NOMO-1 treated with DMSO at 0.1 percent for 48 hours (cell line): ENCODE data around the gene BLVRA.

Experiments
- DNase-seq: peaks from one replicate; lab custom pipeline; 2025; ENCODE audit not compliant: unreplicated experiment; lab: John Stamatoyannopoulos, UW

BLVRA gene

GRCh38 chr7:43749383-43749940 is 9.0 kb upstream of the BLVRA start:
- DNase-seq: no peak

- peak; percentile 35 for DNase-seq
These were observed 8.2 kb upstream of the BLVRA start for GRCh38 chr7:43750016-43750887.

GRCh38 chr7:43752411-43752810 is 6.1 kb upstream of the BLVRA start:
- no peak for DNase-seq

GRCh38 chr7:43753271-43753810 is 5.1 kb upstream of the BLVRA start:
- peak; percentile 63 for DNase-seq

GRCh38 chr7:43753843-43754242 is 4.6 kb upstream of the BLVRA start:
- peak; percentile 12 for DNase-seq

- DNase-seq: no peak
These were observed 3.9 kb upstream of the BLVRA start for GRCh38 chr7:43754596-43754995.

- DNase-seq: peak; percentile 30
These were observed 2.0 kb upstream of the BLVRA start for GRCh38 chr7:43756368-43757072.

GRCh38 chr7:43757073-43757720 is 1.3 kb upstream of the BLVRA start:
- DNase-seq: no peak

GRCh38 chr7:43758822-43759683 is 573 bp downstream of the BLVRA start:
- no peak for DNase-seq

GRCh38 chr7:43760861-43761260 is 2.4 kb downstream of the BLVRA start:
- no peak for DNase-seq

- no peak for DNase-seq
These were observed 2.9 kb downstream of the BLVRA start for GRCh38 chr7:43761382-43761781.

GRCh38 chr7:43761938-43762692 is 3.6 kb downstream of the BLVRA start:
- DNase-seq: peak; percentile 10

GRCh38 chr7:43763183-43763582 is 4.7 kb downstream of the BLVRA start:
- no peak for DNase-seq

GRCh38 chr7:43764039-43764761 is 5.7 kb downstream of the BLVRA start:
- peak; percentile 6 for DNase-seq

- DNase-seq: peak; percentile 79
These were observed 6.5 kb downstream of the BLVRA start for GRCh38 chr7:43764807-43765491.

- DNase-seq: no peak
These were observed 8.1 kb downstream of the BLVRA start for GRCh38 chr7:43766564-43766963.

- no peak for DNase-seq
These were observed 8.8 kb downstream of the BLVRA start for GRCh38 chr7:43767311-43767710.

GRCh38 chr7:43768201-43768886 is 9.9 kb downstream of the BLVRA start:
- DNase-seq: no peak
